Neural cell (in vitro differentiated cells): ENCODE data around the gene TUG1.

ENCODE experiments used
- POLR2AphosphoS5 ChIP-seq: IDR thresholded peaks from 2 replicates; pipeline ENCODE4 v1.6.1; 2012
- TAF1 ChIP-seq: IDR thresholded peaks from 2 replicates; pipeline ENCODE4 v1.6.1; 2012; ENCODE audit warnings: low read depth
- TF ChIP-seq, protein P1 (sequence below): fragments of 450-650 bp; IDR thresholded peaks from 2 replicates; pipeline ENCODE4 v1.5.1; 2014; ENCODE audit warnings: antibody characterized with exemption, mild to moderate bottlenecking, moderate library complexity; ENCODE audit not compliant: poor library complexity, severe bottlenecking

DNA sequence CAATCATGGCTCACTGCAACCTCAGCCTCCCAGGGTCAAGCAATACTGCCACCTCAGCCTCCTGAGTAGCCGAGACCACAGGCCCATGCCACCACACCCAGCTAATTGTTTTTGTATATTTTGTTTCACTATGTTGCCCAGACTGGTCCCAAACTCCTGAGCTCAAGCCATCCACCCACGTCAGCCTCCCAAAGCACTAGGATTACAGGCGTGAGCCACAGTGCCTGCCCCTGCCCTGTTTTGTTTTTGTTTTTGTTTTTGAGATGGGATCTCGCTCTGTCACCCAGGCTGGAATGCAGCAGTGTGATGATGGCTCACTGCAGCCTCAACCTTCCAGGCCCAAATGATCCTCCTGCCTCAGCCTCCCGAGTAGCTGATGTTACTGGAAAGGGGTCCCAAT is 53.5 kb downstream of the TUG1 start:
- no peak for TF ChIP-seq TAF1
- TF ChIP-seq, protein P1, sequence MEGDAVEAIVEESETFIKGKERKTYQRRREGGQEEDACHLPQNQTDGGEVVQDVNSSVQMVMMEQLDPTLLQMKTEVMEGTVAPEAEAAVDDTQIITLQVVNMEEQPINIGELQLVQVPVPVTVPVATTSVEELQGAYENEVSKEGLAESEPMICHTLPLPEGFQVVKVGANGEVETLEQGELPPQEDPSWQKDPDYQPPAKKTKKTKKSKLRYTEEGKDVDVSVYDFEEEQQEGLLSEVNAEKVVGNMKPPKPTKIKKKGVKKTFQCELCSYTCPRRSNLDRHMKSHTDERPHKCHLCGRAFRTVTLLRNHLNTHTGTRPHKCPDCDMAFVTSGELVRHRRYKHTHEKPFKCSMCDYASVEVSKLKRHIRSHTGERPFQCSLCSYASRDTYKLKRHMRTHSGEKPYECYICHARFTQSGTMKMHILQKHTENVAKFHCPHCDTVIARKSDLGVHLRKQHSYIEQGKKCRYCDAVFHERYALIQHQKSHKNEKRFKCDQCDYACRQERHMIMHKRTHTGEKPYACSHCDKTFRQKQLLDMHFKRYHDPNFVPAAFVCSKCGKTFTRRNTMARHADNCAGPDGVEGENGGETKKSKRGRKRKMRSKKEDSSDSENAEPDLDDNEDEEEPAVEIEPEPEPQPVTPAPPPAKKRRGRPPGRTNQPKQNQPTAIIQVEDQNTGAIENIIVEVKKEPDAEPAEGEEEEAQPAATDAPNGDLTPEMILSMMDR: no peak
- no peak for TF ChIP-seq POLR2AphosphoS5
